HG03378 (cell line): ENCODE data around the gene CD27.
A peak's percentile ranks its signal among the peaks of the same experiment; 100 is the strongest.
"Not testable (repeated sequence)": the region's sequence is repeated elsewhere in the genome, so short reads cannot be mapped to it uniquely, and the experiment has no call there.

Source experiments
- ATAC-seq: cut with Tn5 transposase; IDR thresholded peaks from one replicate; pipeline ENCODE4 v1.9.1; 2021; ENCODE audit warnings: mild to moderate bottlenecking, moderate library complexity; ENCODE audit not compliant: unreplicated experiment

CD27 gene

GRCh38 chr12:6444704-6445688, at the start of gene CD27:
TSS of gene CD27 (plus strand) at chr12:6444955. CDS start at chr12:6445096, 141 bp downstream.
- no peak for ATAC-seq

GRCh38 chr12:6396031-6396430, 48.7 kb upstream of the CD27 start:
- ATAC-seq: no peak

GRCh38 chr12:6399884-6400644, 44.7 kb upstream of the CD27 start:
- no peak for ATAC-seq

GRCh38 chr12:6404390-6404789, 40.4 kb upstream of the CD27 start:
- no peak for ATAC-seq

GRCh38 chr12:6405963-6406362, 38.8 kb upstream of the CD27 start:
- no peak for ATAC-seq

GRCh38 chr12:6407236-6407954, 37.4 kb upstream of the CD27 start:
- no peak for ATAC-seq

GRCh38 chr12:6416596-6416995, 28.2 kb upstream of the CD27 start:
- no peak for ATAC-seq

GRCh38 chr12:6418796-6419195, 26.0 kb upstream of the CD27 start:
- ATAC-seq: no peak

GRCh38 chr12:6420364-6420763, 24.4 kb upstream of the CD27 start:
- ATAC-seq: no peak

GRCh38 chr12:6423267-6424007, 21.3 kb upstream of the CD27 start:
- peak; percentile 33 for ATAC-seq

GRCh38 chr12:6424008-6424347, 20.8 kb upstream of the CD27 start:
- no peak for ATAC-seq

GRCh38 chr12:6424866-6425265, 19.9 kb upstream of the CD27 start:
- no peak for ATAC-seq

- peak; percentile 23 for ATAC-seq
Observed at GRCh38 chr12:6425590-6426531, 18.9 kb upstream of the CD27 start.

- ATAC-seq: peak; percentile 67
Observed at GRCh38 chr12:6426882-6427671, 17.7 kb upstream of the CD27 start.

- not testable (repeated sequence) for ATAC-seq
Observed at GRCh38 chr12:6427796-6428195, 17.0 kb upstream of the CD27 start.

- no peak for ATAC-seq
Observed at GRCh38 chr12:6428326-6428725, 16.4 kb upstream of the CD27 start.

- ATAC-seq: no peak
Observed at GRCh38 chr12:6430124-6430989, 14.4 kb upstream of the CD27 start.

- ATAC-seq: no peak
Observed at GRCh38 chr12:6432991-6433390, 11.8 kb upstream of the CD27 start.
